Upper lobe of left lung (tissue), 6 donors: ENCODE measurements around the gene PDK2. TPM values are rescaled to one million over a fixed set of nuclear protein-coding genes. Genes with fewer than 3 reads are reported as not detected.

Experiments used
- ATAC-seq, 2 donors: fragments of 200-7000 bp; cut with Tn5 transposase; one replicate each; pipeline ENCODE4 v1.9.1; 2022; ENCODE audit warnings: mild to moderate bottlenecking in 2 of 2, moderate library complexity in 2 of 2; ENCODE audit not compliant: low FRiP score in 2 of 2
- DNase-seq, 2 donors: peaks; one replicate each; pipeline ENCODE4 v3.0.0-alpha.2; 2019 to 2020
- H3K27ac ChIP-seq, 4 donors: fragments of 200-600 bp; sonication (generic); one replicate each; pipeline ENCODE4 v1.5.1; 2016 to 2019
- H3K27me3 ChIP-seq, 4 donors: fragments of 200-600 bp; sonication (generic); one replicate each; pipeline ENCODE4 v1.5.1; 2017 to 2019
- H3K36me3 ChIP-seq, 4 donors: fragments of 200-600 bp; sonication (generic); one replicate each; pipeline ENCODE4 v1.5.1; 2016 to 2019
- H3K4me1 ChIP-seq, 4 donors: fragments of 200-600 bp; sonication (generic); one replicate each; pipeline ENCODE4 v1.5.1; 2018 to 2019
- H3K4me3 ChIP-seq, 4 donors: fragments of 200-600 bp; sonication (generic); one replicate each; pipeline ENCODE4 v1.5.1; 2017 to 2019; ENCODE audit warnings: mild to moderate bottlenecking in 2 of 4, moderate library complexity in 1 of 4
- H3K9me3 ChIP-seq, 4 donors: fragments of 200-600 bp; sonication (generic); one replicate each; pipeline ENCODE4 v1.5.1; 2018 to 2019
- CTCF ChIP-seq, 6 experiments: fragments of 450-650 bp in 4 of 6; fragments of 200-600 bp in 2 of 6; sonication (generic) in 2 of 6; IDR thresholded peaks; one replicate each; pipeline ENCODE4 v1.5.1; 2016 to 2019; ENCODE audit warnings: antibody characterized with exemption in 6 of 6
- EP300 ChIP-seq, 4 donors: sonication (generic); formaldehyde crosslinking; IDR thresholded peaks; one replicate each; pipeline ENCODE4 v1.5.1; 2017; ENCODE audit warnings: antibody characterized with exemption in 4 of 4, control low read depth in 2 of 4
- POLR2A ChIP-seq, 4 donors: fragments of 450-650 bp; IDR thresholded peaks; one replicate each; pipeline ENCODE4 v1.5.1; 2016 to 2017; ENCODE audit warnings: antibody characterized with exemption in 4 of 4, mild to moderate bottlenecking in 2 of 4
- POLR2AphosphoS5 ChIP-seq, 2 donors: sonication (generic); formaldehyde crosslinking; IDR thresholded peaks; one replicate each; pipeline ENCODE4 v1.5.1; 2017; ENCODE audit warnings: antibody characterized with exemption in 2 of 2
- WGBS, 2 donors: methylation state at CpG; one replicate each; pipeline ENCODE4 v1.1.5; 2017 to 2018; 5-methylcytosine and 5-hydroxymethylcytosine counted together
- total RNA-seq, 6 donors: library from RNA; depleted of rRNA in 4 of 6; stranded (reverse); fragments of >200 nt in 4 of 6; gene quantifications; one replicate each; pipeline versions ENCODE4 v1.1.0 to v1.2.1, GENCODE V29; 2016 to 2021
- donor health status: DM: no; HTN: no; CAD: no; lungs with moderate emphysema.
- donor health status: DM: no; HTN: yes; CAD: no; lungs with severe emphysema.

Gene PDK2
- total RNA-seq, 6 donors from 2014 or later, result 15.7 to 80.7 (median 34.9) TPM

DNA sequence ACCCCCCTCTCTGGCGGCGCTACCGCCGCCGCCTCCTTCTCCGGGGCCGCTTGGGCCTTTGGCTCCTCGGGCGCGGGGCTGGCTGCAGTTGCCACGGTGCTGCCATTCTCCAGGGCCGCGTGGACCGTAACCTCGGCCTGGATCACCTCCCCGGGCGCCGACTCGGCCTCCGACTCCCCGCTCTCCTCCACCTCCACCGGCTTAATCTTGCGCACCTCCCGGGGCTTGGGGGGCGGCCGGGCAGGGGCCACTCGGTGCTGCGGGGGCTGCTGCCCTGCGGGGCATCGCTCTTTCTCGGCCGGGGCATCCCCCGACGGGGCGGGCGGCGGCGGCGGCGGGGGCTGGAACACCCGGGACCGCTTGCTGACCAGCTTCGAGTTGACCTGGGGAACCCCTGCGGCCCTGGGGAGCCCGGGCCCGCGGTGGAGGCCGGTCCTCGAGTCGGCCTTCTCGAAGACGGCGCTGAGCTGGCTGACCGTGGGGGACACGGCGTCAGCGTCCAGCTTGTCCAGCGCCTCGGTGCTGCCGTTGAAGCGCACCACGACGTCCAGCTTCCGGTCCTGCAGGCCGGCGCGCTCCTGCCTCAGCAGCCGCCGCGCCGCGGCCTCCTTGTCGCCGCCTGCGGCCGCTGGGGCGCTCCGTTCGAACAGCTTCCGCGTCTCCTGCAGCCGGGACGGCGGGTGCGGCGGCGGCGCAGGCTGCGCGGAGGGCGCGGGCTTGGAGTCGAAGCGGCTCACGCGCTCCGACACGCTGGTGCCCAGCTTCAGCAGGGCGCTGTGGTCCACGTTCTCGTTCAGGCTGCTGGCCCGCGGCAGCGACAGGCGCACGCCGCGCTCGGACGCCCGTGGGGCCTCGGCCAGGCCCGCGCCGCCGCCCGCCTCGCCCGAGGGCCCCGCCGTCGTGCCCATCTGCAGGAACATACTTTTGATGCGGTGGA lies 54.5 kb downstream of the PDK2 start:
- DNase-seq (peak; percentile 71 to 95), ATAC-seq (peak in 1 of 2 donors; percentile 13)
- Histone ChIP-seq H3K4me1 (peaks cover 57 to 82% (median 64%) of the 10 kb centered on the region in 4 donors), H3K4me3 (peak overlapping the region; percentile 65 to 94 (median 85)), H3K27me3 (no peaks in the 10 kb centered on the region), H3K27ac (peak overlapping the region; percentile 91 to 97 (median 94)), H3K9me3 (no peaks in the 10 kb centered on the region), H3K36me3 (peaks cover 2 to 8% (median 6%) of the 10 kb centered on the region in 4 donors)
- TF ChIP-seq POLR2AphosphoS5 (IDR thresholded peaks at IDR 0.05) (peak in 1 of 2 donors; percentile 22), EP300 (IDR thresholded peaks at IDR 0.05) (no peak), CTCF (IDR thresholded peaks at IDR 0.05) (peak in 4 of 6 experiments; percentile 30 to 64 (median 47)), POLR2A (IDR thresholded peaks at IDR 0.05) (peak in 1 of 4 donors; percentile 37)
- 0 to 2% methylated on average over 14 to 34 of the region's 123 CpGs for WGBS, 2 donors

- DNase-seq (no peak), ATAC-seq (no peak)
- TF ChIP-seq EP300 (IDR thresholded peaks at IDR 0.05) (no peak), POLR2AphosphoS5 (IDR thresholded peaks at IDR 0.05) (no peak), POLR2A (IDR thresholded peaks at IDR 0.05) (no peak), CTCF (IDR thresholded peaks at IDR 0.05) (no peak)
- no peaks in the 10 kb centered on the region for H3K27me3 ChIP-seq
- H3K4me3 ChIP-seq, result peak within 1 kb of the TSS; percentile 65 to 94 (median 85)
- 0 to 1% methylated on average over 23 to 56 of the region's 69 CpGs for WGBS, 2 donors
- H3K9me3 ChIP-seq, result no peaks in the 10 kb centered on the region
- no peaks in the 10 kb centered on the region for H3K36me3 ChIP-seq
- H3K4me1 ChIP-seq, result peaks cover 49 to 82% (median 65%) of the 10 kb centered on the region in 4 donors
- H3K27ac ChIP-seq, result peak within 1 kb of the TSS; percentile 91 to 97 (median 94)
These were observed 55.3 kb downstream of the PDK2 start, which contains the start of gene PPP1R9B for GRCh38 chr17:50150354-50151040. TSS of gene PPP1R9B (minus strand) at chr17:50150677. CDS start at chr17:50150513, 164 bp downstream.

- DNase-seq (peak; percentile 95), ATAC-seq (peak; percentile 89 to 92)
- H3K27me3 ChIP-seq, result no peaks in the 10 kb centered on the region
- peaks cover 41 to 76% (median 61%) of the 10 kb centered on the region in 4 donors for H3K4me1 ChIP-seq
- TF ChIP-seq POLR2A (IDR thresholded peaks at IDR 0.05) (peak in 1 of 4 donors; percentile 49), POLR2AphosphoS5 (IDR thresholded peaks at IDR 0.05) (peak; percentile 71 to 76), EP300 (IDR thresholded peaks at IDR 0.05) (no peak), CTCF (IDR thresholded peaks at IDR 0.05) (peak; percentile 62 to 94 (median 78))
- H3K36me3 ChIP-seq, result no peaks in the 10 kb centered on the region
- 0 to 1% methylated on average over 13 to 28 of the region's 40 CpGs for WGBS, 2 donors
- H3K4me3 ChIP-seq, result peak overlapping the region; percentile 65 to 94 (median 85)
- H3K27ac ChIP-seq, result peak overlapping the region; percentile 91 to 97 (median 94)
- no peaks in the 10 kb centered on the region for H3K9me3 ChIP-seq
These were observed 56.1 kb downstream of the PDK2 start for GRCh38 chr17:50151041-50151936.

DNA sequence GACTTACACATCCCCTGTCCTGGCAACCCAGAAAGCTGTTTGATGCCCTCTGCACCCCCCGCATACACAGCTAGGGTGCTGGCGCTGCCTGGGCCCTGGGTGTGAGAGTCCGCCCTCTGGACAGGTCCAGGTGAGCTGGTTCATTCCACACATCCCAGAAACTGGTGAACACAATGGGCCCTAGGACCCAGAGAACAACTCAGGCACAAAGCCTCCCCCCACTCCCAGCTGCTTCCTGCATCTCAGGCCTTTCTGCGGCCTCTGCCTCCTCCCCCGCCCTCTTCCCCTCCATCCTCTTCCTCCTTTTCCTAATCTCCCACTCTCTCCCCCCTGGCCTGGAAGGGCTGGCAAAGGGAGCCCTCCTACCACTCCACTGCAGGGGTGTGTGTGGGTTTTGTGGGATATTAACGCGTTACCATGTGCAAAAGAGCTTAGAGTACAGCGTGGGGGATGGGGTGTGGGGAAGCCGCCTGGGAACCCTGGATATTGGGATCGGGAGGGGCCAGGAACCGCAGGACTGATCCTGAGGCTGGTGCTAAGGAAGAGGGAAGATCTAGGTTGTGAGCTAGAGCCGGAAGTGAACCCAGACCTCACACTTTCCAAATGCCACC lies 56.9 kb downstream of the PDK2 start:
- no peaks in the 10 kb centered on the region for H3K36me3 ChIP-seq
- no peaks in the 10 kb centered on the region for H3K9me3 ChIP-seq
- no peaks in the 10 kb centered on the region for H3K27me3 ChIP-seq
- H3K4me1 ChIP-seq, result peaks cover 34 to 69% (median 53%) of the 10 kb centered on the region in 4 donors
- TF ChIP-seq POLR2AphosphoS5 (IDR thresholded peaks at IDR 0.05) (peak in 1 of 2 donors; percentile 72), CTCF (IDR thresholded peaks at IDR 0.05) (peak in 2 of 6 experiments; percentile 12 to 24), EP300 (IDR thresholded peaks at IDR 0.05) (no peak), POLR2A (IDR thresholded peaks at IDR 0.05) (peak in 1 of 4 donors; percentile 22)
- H3K4me3 ChIP-seq, result peak overlapping the region in 3 of 4 donors; percentile 65 to 94 (median 93)
- WGBS, 2 donors, result 1 to 2% methylated on average over 10 to 12 of the region's 12 CpGs
- DNase-seq (peak; percentile 82 to 94), ATAC-seq (peak; percentile 79 to 90)
- peak overlapping the region; percentile 91 to 97 (median 94) for H3K27ac ChIP-seq
